Measurements from ENCODE around the gene OLFML2B.

The OLFML2B gene

GRCh38 chr1:162004441-162004950 is 19.2 kb downstream of the OLFML2B start:
- DNase-seq, result no peak

GRCh38 chr1:162003830-162004215 is 19.8 kb downstream of the OLFML2B start:
- DNase-seq, result peak in 1 of 2 donors; percentile 24

GRCh38 chr1:162003061-162003829 is 20.4 kb downstream of the OLFML2B start:
- DNase-seq, result no peak

GRCh38 chr1:162000053-162000420 is 23.6 kb downstream of the OLFML2B start:
- no peak for DNase-seq

DNA sequence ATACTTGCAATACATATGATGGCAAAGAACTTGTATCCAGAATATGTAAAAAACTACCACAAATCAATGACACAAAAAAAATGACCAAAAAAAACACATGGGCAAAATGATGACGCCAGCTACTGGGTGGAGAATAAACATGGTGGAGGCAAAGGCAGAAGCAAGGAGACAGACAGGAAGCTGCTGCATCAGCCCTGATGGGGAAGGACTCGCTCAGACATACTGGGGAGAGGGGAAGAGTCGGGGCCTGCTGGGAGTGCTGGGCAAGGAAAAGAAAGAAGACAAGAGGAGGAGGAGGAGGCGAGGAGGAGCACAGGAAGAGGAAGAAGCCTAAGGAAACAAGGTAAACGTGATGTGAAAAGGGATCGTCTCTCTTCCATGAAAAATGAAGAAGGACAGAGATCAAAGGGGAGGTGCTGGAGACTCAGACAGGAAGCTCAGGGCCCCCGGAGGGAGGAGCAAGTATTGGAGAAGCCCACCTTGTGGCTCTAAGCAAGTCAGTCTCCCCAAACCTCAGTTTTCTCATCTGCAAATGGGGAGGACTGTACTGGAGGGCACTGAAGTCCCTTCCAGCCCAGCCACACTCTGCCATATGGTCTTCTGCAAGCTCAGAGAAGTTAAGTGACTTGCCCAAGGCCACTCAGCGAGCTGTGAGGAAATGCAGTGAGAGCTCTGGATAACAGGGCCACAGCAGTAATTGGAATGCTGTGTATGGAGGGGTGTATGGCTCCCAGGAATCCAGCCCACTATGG is 24.2 kb downstream of the OLFML2B start:
- DNase-seq, result no peak

DNA sequence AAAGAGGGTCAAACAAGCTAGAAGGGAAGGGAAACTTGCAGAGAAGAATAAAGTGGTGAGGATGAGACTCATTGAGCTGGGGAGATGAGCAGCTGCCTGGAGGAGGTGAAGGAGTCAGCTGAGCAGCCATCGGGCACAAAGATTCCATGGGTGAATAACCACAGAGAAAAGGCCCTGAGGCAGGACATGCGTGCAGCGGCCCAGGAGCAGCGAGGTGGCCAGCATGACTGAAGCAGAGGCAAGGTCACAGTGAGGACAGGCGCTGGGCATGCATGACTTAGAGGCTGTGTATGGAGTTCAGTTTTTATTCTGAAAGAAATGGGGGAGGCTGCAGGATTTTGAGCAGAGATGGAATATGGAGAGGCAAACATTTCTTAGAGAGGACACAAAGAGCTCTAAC is 24.9 kb downstream of the OLFML2B start:
- no peak for DNase-seq

DNA sequence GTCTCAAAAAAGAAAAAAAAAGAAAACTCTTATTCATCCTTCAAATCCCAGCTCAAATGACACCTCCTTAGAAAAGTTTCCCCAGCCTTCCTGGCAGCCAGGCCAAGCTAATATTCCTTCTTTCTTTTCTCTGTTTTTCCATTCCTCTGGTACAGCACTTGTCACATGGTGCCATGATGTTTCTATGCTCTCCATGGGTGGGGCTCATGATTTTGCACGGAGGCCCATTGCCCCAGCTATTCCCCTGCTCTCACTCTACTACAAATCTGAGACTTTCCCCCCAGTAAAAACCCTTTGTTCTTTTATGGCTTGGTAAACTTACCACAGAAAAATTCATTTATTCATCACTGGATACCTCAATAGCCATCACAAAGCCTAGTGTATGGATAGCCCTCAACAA is 26.5 kb downstream of the OLFML2B start:
- no peak for DNase-seq

- no peak for DNase-seq
These were observed 29.4 kb downstream of the OLFML2B start for GRCh38 chr1:161994175-161994668.

GRCh38 chr1:161993576-161993975 is 30.1 kb downstream of the OLFML2B start:
- DNase-seq, result no peak

DNA sequence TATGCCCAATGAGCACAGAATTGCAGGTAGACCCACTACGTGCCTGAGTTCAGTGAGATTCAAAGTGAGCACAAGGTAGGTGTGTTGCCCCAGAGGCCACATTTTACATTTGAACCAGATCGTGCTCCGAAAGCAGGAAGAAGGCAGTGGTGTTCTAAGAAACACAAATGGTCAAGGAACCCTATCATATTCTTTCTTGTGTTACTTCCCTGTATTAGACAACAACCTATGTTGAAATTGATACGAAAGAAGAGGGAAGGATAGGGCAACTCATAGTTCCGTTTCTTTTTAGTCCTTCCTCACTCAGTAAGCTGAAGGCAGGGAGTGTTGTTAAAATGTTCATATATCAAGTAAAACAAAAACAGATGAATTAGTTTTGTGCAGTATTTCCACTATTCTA is 33.9 kb downstream of the OLFML2B start:
- DNase-seq, result no peak

DNA sequence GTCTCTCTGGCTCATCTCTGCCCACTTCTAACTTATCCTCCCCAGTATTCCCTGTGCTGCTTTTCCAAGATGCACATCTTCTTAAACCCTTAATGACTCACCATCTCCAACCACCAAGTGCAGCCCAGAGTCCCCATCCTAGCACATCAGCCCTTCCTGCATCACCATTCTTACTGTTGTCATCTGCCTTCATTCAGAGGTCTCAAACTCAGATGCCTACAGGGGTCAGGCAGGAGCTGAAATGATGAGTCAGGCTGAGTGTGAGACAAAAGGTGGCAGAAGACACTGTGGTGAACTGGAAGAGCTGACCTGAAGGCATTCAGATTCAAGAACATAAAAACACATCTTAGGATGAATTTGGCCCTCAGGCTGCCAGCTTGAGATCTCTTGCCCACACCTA is 34.6 kb downstream of the OLFML2B start:
- DNase-seq, result no peak

DNA sequence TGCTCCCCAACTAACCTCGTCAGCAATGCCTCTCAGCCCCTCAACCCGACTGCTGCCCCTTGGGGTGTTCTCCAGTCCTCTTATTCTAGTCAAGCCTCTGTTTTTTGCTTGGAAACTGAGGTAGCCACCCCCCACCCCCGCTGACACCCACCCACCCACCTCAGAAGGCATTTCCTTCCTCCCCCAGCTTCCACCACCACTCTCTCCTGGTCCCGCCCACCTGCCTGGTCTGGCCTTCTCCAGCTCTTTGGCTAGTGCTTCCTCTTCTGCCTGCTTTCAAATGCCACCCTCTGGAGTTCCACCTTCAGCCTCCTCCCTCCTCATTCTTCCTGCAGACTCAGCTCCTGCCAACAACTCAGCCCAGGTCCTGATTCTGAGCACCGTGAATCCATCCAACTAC is 35.3 kb downstream of the OLFML2B start:
- no peak for DNase-seq

DNA sequence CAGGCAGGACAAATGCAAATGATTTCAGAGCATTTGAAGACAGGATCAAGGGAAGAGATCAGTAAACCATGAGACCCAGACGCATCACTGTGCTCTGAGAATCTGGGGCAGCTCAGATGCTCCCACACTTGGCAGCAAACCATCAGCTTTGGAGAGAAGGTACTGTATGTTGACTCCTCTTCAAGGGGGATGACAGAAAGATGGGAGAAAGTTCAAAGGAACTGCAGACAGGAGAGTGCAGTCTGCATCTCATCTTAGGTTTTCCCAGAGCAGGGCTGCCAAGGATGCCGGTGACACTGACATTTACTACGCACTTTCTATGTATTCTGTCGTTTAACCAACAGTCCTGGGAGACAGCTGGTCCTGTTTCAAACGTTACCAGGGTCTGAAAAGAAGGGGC is 35.8 kb downstream of the OLFML2B start:
- no peak for DNase-seq

GRCh38 chr1:161987303-161987702 is 36.4 kb downstream of the OLFML2B start:
- DNase-seq, result no peak

DNA sequence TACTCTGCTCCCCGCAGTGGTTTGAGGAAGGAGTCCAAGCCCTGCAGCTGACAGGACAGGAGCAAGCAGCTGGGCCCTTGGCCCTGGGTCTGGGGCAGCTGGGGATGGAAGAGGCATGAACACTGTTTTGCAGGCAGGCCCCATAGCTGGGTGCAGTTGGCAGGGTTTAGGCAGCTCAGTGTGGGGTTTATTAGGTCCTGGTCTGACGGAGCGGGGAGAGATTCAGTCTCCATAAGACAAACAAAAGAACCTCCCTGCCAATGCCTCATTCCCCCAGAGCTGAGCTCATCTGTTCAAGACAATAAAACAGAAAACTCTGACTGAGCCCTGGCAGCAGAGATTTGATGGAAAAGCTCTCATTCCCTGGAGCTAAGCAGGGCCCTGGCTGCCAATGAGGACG is 37.3 kb downstream of the OLFML2B start:
- DNase-seq, result no peak

GRCh38 chr1:161985301-161985822 is 38.3 kb downstream of the OLFML2B start:
- DNase-seq, result no peak

GRCh38 chr1:161983725-161984124 is 39.9 kb downstream of the OLFML2B start:
- DNase-seq, result no peak

- DNase-seq, result no peak
These were observed 40.8 kb downstream of the OLFML2B start for GRCh38 chr1:161982917-161983316.

DNA sequence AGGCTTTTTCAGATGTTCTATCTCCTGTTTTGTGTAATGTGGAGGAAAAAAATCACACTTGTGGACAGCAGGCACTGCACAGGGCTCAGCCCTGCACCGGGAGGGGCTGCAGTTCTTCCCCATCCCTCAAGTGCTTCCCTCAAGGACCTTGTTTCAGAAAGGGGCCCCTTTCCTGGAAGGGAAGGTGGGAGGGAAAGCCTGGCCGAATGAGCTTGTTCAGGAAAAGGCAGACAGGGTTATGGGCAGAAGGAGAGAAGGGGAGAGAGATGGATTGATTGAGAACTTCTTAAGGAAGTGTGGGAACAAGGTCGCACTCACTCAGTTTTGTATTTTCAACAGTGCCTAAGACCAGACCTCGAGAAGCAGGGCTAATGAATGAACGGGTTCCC is 41.2 kb downstream of the OLFML2B start:
- no peak for DNase-seq

- DNase-seq, result no peak
These were observed 41.7 kb downstream of the OLFML2B start for GRCh38 chr1:161981735-161982506.

GRCh38 chr1:161981126-161981525 is 42.5 kb downstream of the OLFML2B start:
- no peak for DNase-seq

GRCh38 chr1:161978011-161978790 is 45.5 kb downstream of the OLFML2B start:
- DNase-seq, result peak in 1 of 2 donors; percentile 7
